GM21529 (cell line): ENCODE measurements around the gene FOXJ3.

Source experiments
- ATAC-seq: cut with Tn5 transposase; IDR thresholded peaks from one replicate; pipeline ENCODE4 v1.9.1; 2021; ENCODE audit not compliant: unreplicated experiment

Gene FOXJ3

GRCh38 chr1:42171679-42172266 is 163.3 kb downstream of the FOXJ3 start:
- ATAC-seq: no peak

GRCh38 chr1:42170779-42171621 is 164.0 kb downstream of the FOXJ3 start:
- no peak for ATAC-seq

- ATAC-seq: no peak
Observed at GRCh38 chr1:42168763-42169162, 166.3 kb downstream of the FOXJ3 start.

GRCh38 chr1:42168391-42168670 is 166.7 kb downstream of the FOXJ3 start:
- ATAC-seq: no peak

GRCh38 chr1:42167611-42168390 is 167.2 kb downstream of the FOXJ3 start:
- no peak for ATAC-seq

- no peak for ATAC-seq
Observed at GRCh38 chr1:42165511-42166210, 169.4 kb downstream of the FOXJ3 start.

- no peak for ATAC-seq
Observed at GRCh38 chr1:42164551-42165420, 170.2 kb downstream of the FOXJ3 start, which contains the start of gene GUCA2A. GUCA2A (minus strand) TSS chr1:42164745; CDS start chr1:42164712, 33 bp downstream.

GRCh38 chr1:42163536-42164503 is 171.2 kb downstream of the FOXJ3 start:
- no peak for ATAC-seq

GRCh38 chr1:42163114-42163513 is 171.9 kb downstream of the FOXJ3 start:
- no peak for ATAC-seq

- ATAC-seq: no peak
Observed at GRCh38 chr1:42162181-42162580, 172.9 kb downstream of the FOXJ3 start.

GRCh38 chr1:42158189-42158588 is 176.8 kb downstream of the FOXJ3 start:
- ATAC-seq: no peak

GRCh38 chr1:42157667-42158066 is 177.4 kb downstream of the FOXJ3 start:
- ATAC-seq: no peak

- no peak for ATAC-seq
Observed at GRCh38 chr1:42155362-42155761, 179.7 kb downstream of the FOXJ3 start.

- no peak for ATAC-seq
Observed at GRCh38 chr1:42154685-42155084, 180.3 kb downstream of the FOXJ3 start.

- no peak for ATAC-seq
Observed at GRCh38 chr1:42153624-42154023, 181.4 kb downstream of the FOXJ3 start.

GRCh38 chr1:42152907-42153600 is 182.0 kb downstream of the FOXJ3 start, which contains the start of gene GUCA2B:
GUCA2B (plus strand) TSS chr1:42153410; CDS start chr1:42153451, 41 bp downstream.
- ATAC-seq: no peak

GRCh38 chr1:42152119-42152518 is 182.9 kb downstream of the FOXJ3 start:
- ATAC-seq: no peak

- no peak for ATAC-seq
Observed at GRCh38 chr1:42150651-42151050, 184.4 kb downstream of the FOXJ3 start.
